Measurements from ENCODE around the gene SMTNL2. TPM values are rescaled to one million over a fixed set of nuclear protein-coding genes. Genes with fewer than 3 reads are reported as not detected.

Gene SMTNL2
- total and polyA plus RNA-seq, 2 donors (not counting 1 experiment from before 2014, with no cell fraction given): 0.17 to 0.99 TPM

- Histone ChIP-seq H3K4me2 (ENCODE audit: extremely low read depth, insufficient read depth, low read length) (no peak overlapping the region), H3K79me2 (ENCODE audit: control insufficient read depth, insufficient read depth, low read length) (no peaks in the 10 kb centered on the region), H3K4me3 (replicated peaks in 1 of 4; ENCODE audit: control extremely low read depth in 1 of 4, insufficient read depth in 1 of 4, low read depth in 3 of 4, low read length in 4 of 4) (no peak overlapping the region), H3K27me3 (ENCODE audit: control insufficient read depth, insufficient read depth, low read length) (no peaks in the 10 kb centered on the region), H3K9me3 (ENCODE audit: control insufficient read depth, insufficient read depth, low read depth, low read length) (no peaks in the 10 kb centered on the region), H4K20me1 (ENCODE audit: control insufficient read depth, extremely low read depth, insufficient read depth, low read length) (no peaks in the 10 kb centered on the region), H3K27ac (ENCODE audit: insufficient read depth, low read length) (no peak overlapping the region), H3K36me3 (ENCODE audit: control insufficient read depth, insufficient read depth, low read length) (no peaks in the 10 kb centered on the region), H3K9ac (ENCODE audit: insufficient read depth, low read length) (no peak overlapping the region), H3K4me1 (ENCODE audit: control insufficient read depth, extremely low read depth, insufficient read depth, low read length) (no peaks in the 10 kb centered on the region), H2AFZ (ENCODE audit: low read length) (no peak overlapping the region)
- no peak for TF ChIP-seq CTCF (conservative IDR thresholded peaks at IDR 0.05 in 1 of 2, IDR thresholded peaks at IDR 0.05 in 1 of 2; ENCODE audit: low read depth in 1 of 2, low read length in 2 of 2)
- no peak for TF ChIP-seq EZH2 (IDR thresholded peaks at IDR 0.05; ENCODE audit: low read length, missing control alignments)
- DNase-seq (ENCODE audit: low read depth in 2 of 2): no peak
Observed at GRCh38 chr17:4573669-4574068, 10.7 kb upstream of the SMTNL2 start.

GRCh38 chr17:4574448-4575045 lies 9.8 kb upstream of the SMTNL2 start:
- Histone ChIP-seq H3K36me3 (ENCODE audit: control insufficient read depth, insufficient read depth, low read length) (no peaks in the 10 kb centered on the region), H3K9ac (ENCODE audit: insufficient read depth, low read length) (no peak overlapping the region), H3K4me3 (replicated peaks in 1 of 4; ENCODE audit: control extremely low read depth in 1 of 4, insufficient read depth in 1 of 4, low read depth in 3 of 4, low read length in 4 of 4) (no peak overlapping the region), H3K27me3 (ENCODE audit: control insufficient read depth, insufficient read depth, low read length) (no peaks in the 10 kb centered on the region), H2AFZ (ENCODE audit: low read length) (no peak overlapping the region), H3K9me3 (ENCODE audit: control insufficient read depth, insufficient read depth, low read depth, low read length) (no peaks in the 10 kb centered on the region), H3K4me2 (ENCODE audit: extremely low read depth, insufficient read depth, low read length) (no peak overlapping the region), H3K4me1 (ENCODE audit: control insufficient read depth, extremely low read depth, insufficient read depth, low read length) (no peaks in the 10 kb centered on the region), H3K79me2 (ENCODE audit: control insufficient read depth, insufficient read depth, low read length) (no peaks in the 10 kb centered on the region), H4K20me1 (ENCODE audit: control insufficient read depth, extremely low read depth, insufficient read depth, low read length) (no peaks in the 10 kb centered on the region), H3K27ac (ENCODE audit: insufficient read depth, low read length) (no peak overlapping the region)
- DNase-seq (ENCODE audit: low read depth in 2 of 2): no peak
- TF ChIP-seq EZH2 (IDR thresholded peaks at IDR 0.05; ENCODE audit: low read length, missing control alignments): no peak
- TF ChIP-seq CTCF (conservative IDR thresholded peaks at IDR 0.05 in 1 of 2, IDR thresholded peaks at IDR 0.05 in 1 of 2; ENCODE audit: low read depth in 1 of 2, low read length in 2 of 2): no peak

GRCh38 chr17:4576161-4576558 lies 8.2 kb upstream of the SMTNL2 start:
- Histone ChIP-seq H3K9ac (ENCODE audit: insufficient read depth, low read length) (no peak overlapping the region), H3K79me2 (ENCODE audit: control insufficient read depth, insufficient read depth, low read length) (no peaks in the 10 kb centered on the region), H3K27me3 (ENCODE audit: control insufficient read depth, insufficient read depth, low read length) (no peaks in the 10 kb centered on the region), H3K36me3 (ENCODE audit: control insufficient read depth, insufficient read depth, low read length) (no peaks in the 10 kb centered on the region), H3K27ac (ENCODE audit: insufficient read depth, low read length) (no peak overlapping the region), H3K4me1 (ENCODE audit: control insufficient read depth, extremely low read depth, insufficient read depth, low read length) (no peaks in the 10 kb centered on the region), H2AFZ (ENCODE audit: low read length) (no peak overlapping the region), H3K4me2 (ENCODE audit: extremely low read depth, insufficient read depth, low read length) (no peak overlapping the region), H3K4me3 (replicated peaks in 1 of 4; ENCODE audit: control extremely low read depth in 1 of 4, insufficient read depth in 1 of 4, low read depth in 3 of 4, low read length in 4 of 4) (no peak overlapping the region), H3K9me3 (ENCODE audit: control insufficient read depth, insufficient read depth, low read depth, low read length) (no peaks in the 10 kb centered on the region), H4K20me1 (ENCODE audit: control insufficient read depth, extremely low read depth, insufficient read depth, low read length) (no peaks in the 10 kb centered on the region)
- DNase-seq (ENCODE audit: low read depth in 2 of 2): no peak
- TF ChIP-seq CTCF (conservative IDR thresholded peaks at IDR 0.05 in 1 of 2, IDR thresholded peaks at IDR 0.05 in 1 of 2; ENCODE audit: low read depth in 1 of 2, low read length in 2 of 2) (no peak), EZH2 (IDR thresholded peaks at IDR 0.05; ENCODE audit: low read length, missing control alignments) (no peak)
